Activated CD4-positive, alpha-beta T cell treated with anti-CD3 and anti-CD28 coated beads, Interleukin-2, amount 50 U/mL, for 48 hours (primary cell): ENCODE results near the gene NUDCD3.

Experiments
- DNase-seq, 2 experiments: peaks; one replicate each; pipeline ENCODE4 v3.0.0-alpha.2; 2020

NUDCD3 gene

GRCh38 chr7:44490351-44491200, at the start of gene NUDCD3:
Gene NUDCD3 (minus strand): TSS chr7:44490658. CDS start chr7:44490600, 58 bp downstream.
- DNase-seq, result peak; percentile 79 to 83

GRCh38 chr7:44539669-44540506, 49.4 kb upstream of the NUDCD3 start:
- DNase-seq, result no peak

- no peak for DNase-seq
Measured at GRCh38 chr7:44538798-44539668, 48.6 kb upstream of the NUDCD3 start.

- no peak for DNase-seq
Measured at GRCh38 chr7:44538093-44538797, 47.8 kb upstream of the NUDCD3 start.

GRCh38 chr7:44537442-44537841, 47.0 kb upstream of the NUDCD3 start:
- DNase-seq, result no peak

GRCh38 chr7:44536090-44536489, 45.6 kb upstream of the NUDCD3 start:
- no peak for DNase-seq

GRCh38 chr7:44535348-44536064, 45.0 kb upstream of the NUDCD3 start:
- DNase-seq, result no peak

- peak; percentile 45 to 65 for DNase-seq
Measured at GRCh38 chr7:44534501-44534900, 44.0 kb upstream of the NUDCD3 start.

GRCh38 chr7:44534087-44534486, 43.6 kb upstream of the NUDCD3 start:
- DNase-seq, result no peak

GRCh38 chr7:44533301-44534055, 43.0 kb upstream of the NUDCD3 start:
- no peak for DNase-seq

- no peak for DNase-seq
Measured at GRCh38 chr7:44531421-44532380, 41.2 kb upstream of the NUDCD3 start.

GRCh38 chr7:44530990-44531389, 40.5 kb upstream of the NUDCD3 start:
- no peak for DNase-seq

- DNase-seq, result no peak
Measured at GRCh38 chr7:44524811-44525388, 34.4 kb upstream of the NUDCD3 start.

GRCh38 chr7:44522315-44522714, 31.9 kb upstream of the NUDCD3 start:
- no peak for DNase-seq

GRCh38 chr7:44521347-44522095, 31.1 kb upstream of the NUDCD3 start:
- no peak for DNase-seq

- DNase-seq, result no peak
Measured at GRCh38 chr7:44520574-44520973, 30.1 kb upstream of the NUDCD3 start.

- no peak for DNase-seq
Measured at GRCh38 chr7:44519546-44519945, 29.1 kb upstream of the NUDCD3 start.

- DNase-seq, result no peak
Measured at GRCh38 chr7:44518761-44519160, 28.3 kb upstream of the NUDCD3 start.
